GM12873 (cell line): ENCODE measurements around the gene TFRC.

Experiments
- TF ChIP-seq, protein P1 (sequence below): IDR thresholded peaks from 2 replicates; pipeline ENCODE4 v1.5.1; 2012; ENCODE audit warnings: low read depth, mild to moderate bottlenecking, moderate library complexity, low read length, control low read depth; ENCODE audit not compliant: insufficient read depth; ENCODE audit errors: missing control alignments

The TFRC gene

DNA sequence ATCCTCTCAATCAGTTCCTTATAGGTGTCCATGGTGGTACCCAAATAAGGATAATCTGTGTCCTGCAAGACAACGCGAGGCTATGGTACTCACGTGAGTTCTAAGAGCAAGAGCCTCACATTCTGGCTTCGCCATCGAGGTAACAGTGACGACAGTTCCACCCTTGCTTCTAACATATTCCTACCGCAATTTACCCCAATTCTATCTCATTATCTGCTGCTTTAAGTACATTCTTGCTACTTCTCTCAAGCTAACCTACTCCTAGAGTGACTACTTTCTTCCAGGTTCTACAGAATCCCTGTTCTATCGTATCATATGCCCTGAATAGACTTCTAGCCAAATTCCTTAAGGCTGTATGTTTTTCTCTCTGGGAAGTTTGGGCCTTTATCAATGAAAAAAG lies 26.6 kb downstream of the TFRC start:
- TF ChIP-seq, protein P1, sequence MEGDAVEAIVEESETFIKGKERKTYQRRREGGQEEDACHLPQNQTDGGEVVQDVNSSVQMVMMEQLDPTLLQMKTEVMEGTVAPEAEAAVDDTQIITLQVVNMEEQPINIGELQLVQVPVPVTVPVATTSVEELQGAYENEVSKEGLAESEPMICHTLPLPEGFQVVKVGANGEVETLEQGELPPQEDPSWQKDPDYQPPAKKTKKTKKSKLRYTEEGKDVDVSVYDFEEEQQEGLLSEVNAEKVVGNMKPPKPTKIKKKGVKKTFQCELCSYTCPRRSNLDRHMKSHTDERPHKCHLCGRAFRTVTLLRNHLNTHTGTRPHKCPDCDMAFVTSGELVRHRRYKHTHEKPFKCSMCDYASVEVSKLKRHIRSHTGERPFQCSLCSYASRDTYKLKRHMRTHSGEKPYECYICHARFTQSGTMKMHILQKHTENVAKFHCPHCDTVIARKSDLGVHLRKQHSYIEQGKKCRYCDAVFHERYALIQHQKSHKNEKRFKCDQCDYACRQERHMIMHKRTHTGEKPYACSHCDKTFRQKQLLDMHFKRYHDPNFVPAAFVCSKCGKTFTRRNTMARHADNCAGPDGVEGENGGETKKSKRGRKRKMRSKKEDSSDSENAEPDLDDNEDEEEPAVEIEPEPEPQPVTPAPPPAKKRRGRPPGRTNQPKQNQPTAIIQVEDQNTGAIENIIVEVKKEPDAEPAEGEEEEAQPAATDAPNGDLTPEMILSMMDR = no peak

DNA sequence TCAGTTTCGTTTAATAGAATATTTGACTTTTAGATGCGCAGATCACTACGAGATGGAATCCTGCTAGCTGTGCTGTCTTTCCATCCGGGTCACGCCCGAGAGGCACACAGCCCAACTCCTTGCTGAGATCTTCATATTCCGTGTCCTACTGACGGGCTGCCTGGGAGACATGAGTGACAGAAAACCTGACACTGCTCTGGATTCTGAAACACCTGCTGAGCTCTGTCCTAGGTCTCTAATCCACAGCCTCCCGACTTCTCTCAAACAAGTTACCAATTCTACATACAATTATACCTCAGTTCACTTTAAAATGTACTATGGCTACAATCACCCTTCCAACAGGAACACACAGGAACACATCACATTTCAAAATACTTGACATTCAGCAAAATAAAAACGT lies 27.2 kb downstream of the TFRC start:
- TF ChIP-seq, protein P1 = no peak

DNA sequence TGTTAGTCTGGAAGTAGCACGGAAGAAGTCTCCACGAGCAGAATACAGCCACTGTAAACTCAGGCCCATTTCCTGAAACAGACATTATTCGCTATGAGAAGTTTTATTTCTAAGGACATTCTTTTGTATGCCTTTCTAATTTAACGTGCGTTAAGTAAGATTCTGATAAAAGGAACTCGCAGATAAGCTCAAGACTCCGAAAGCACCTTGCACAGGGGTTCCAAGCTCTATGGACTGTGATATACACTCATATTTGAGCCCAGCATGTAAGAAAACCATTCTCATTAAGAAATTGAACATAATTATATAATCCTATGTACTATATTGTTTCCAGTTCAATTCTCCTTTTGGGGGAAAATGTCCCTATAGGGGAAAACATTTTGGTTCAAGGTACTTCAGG lies 28.4 kb downstream of the TFRC start:
- TF ChIP-seq, protein P1 = no peak

DNA sequence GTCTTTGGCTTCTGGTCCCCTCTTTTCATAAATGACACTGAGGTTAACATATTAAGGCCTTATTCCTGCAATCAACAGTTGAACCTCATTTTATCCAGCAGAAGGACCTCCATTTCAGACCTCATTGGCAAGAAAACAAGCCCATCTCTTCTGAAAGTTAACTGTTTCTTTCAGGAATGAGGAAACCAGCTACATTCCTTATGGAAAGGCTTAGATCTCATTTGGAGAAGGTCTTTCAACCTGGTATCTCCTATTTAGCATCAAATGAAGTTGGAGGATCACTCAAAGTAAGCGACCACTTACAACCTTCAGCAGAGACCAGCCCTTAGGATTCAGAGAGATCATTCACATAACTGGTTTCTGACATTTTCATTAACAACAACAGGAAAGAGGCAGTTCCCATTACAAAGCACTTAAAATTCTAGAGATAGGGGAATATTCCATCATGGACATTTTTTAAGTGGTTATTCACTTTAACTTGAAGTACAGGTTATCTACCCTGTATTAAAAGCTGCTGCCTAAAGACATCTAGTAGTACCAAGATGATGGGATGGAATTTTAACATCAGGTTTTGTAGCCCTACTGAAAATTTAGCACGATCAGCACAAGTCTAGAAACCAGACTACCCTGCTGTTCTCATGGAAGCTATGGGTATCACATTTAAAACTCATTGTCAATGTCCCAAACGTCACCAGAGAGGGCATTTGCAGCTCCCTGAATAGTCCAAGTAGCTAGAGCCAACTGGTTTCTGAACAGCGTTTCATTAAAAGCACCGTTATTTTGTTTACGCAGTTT lies 30.4 kb downstream of the TFRC start:
- TF ChIP-seq, protein P1 = no peak

DNA sequence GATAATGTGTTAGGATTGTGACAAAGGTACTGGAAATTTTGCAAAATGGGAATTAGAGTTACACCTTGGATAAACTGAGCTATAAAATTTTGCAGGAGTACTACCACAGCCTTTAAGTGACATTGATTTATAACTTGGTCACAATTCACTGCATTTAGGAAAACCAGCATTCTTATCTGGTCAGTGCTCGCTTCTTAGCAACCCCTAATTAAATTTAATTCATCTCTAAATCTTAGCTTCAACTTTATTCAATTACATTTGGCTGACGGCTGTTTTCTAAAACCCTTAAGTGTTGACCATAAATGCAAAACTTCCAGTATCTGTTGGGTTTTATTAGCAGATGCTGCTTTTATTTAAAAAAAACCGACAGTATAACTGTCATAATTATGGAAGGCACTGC lies 31.3 kb downstream of the TFRC start:
- TF ChIP-seq, protein P1 = no peak

DNA sequence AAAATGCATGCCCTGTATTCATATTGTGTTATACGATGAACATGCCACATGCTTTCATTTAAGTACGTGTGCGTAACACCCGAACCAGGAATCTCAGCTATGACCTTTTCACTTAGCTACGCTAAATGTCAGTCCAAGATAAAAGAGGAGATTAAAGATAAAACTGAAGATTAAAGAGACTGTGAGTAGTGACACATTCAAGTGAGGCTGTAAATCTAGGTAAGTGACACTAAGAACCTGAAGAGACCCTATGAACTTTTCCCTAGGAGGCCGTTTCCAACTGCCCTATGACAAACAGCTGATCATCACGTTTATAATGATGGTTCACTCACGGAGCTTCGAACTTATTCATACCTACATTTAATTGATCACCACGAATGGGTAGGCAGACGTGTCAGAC lies 32.2 kb downstream of the TFRC start:
- TF ChIP-seq, protein P1 = no peak

DNA sequence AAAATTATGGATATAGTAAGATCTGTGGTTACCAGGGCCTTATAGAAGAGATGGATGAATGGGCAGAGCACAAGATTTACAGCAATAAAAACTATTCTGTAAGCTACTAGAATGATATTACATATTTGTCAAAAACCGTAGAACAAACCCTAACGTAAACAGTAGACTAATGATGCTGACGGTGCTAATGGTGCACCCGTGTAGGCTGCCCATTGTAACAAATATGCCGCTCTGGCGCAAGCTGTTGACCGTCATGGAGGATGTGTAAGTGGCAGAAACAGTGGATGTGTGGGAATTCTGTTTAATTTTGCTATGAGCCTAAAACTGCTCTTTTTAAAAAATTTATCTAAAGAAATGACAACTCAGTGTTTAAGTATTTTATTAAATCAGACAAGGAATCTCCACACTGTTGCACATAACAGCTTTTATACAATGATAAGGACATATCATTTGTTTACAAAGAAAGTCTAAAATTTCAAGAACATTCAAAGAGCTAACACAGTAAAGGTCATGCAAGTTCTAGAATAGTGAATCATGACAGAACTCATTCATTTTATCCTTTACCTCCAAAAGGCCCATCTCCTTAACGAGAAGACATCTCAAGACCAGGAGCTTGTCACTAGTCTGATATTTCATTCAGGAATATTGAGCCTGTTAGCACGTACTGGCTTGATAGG lies 32.8 kb downstream of the TFRC start:
- TF ChIP-seq, protein P1 = no peak
